GM23248 (cell line): Measurements from ENCODE around the gene C17orf78.

Experiments used
- EZH2 ChIP-seq: fragments of 200-600 bp; sonication (generic); IDR thresholded peaks from 2 replicates; pipeline ENCODE4 v1.6.1; 2018; ENCODE audit warnings: antibody characterized with exemption, mild to moderate bottlenecking; ENCODE audit not compliant: insufficient read depth, poor library complexity, severe bottlenecking
- EZH2phosphoT487 ChIP-seq: fragments of 200-600 bp; sonication (generic); IDR thresholded peaks from 2 replicates; pipeline ENCODE4 v1.6.1; 2018; ENCODE audit warnings: antibody characterized with exemption, moderate library complexity, mild to moderate bottlenecking, low read depth; ENCODE audit not compliant: insufficient read depth

GRCh38 chr17:37399265-37399803 lies 23.5 kb downstream of the C17orf78 start:
- TF ChIP-seq EZH2 (no peak), EZH2phosphoT487 (no peak)
